ENCODE data around the gene NMUR2.

DNA sequence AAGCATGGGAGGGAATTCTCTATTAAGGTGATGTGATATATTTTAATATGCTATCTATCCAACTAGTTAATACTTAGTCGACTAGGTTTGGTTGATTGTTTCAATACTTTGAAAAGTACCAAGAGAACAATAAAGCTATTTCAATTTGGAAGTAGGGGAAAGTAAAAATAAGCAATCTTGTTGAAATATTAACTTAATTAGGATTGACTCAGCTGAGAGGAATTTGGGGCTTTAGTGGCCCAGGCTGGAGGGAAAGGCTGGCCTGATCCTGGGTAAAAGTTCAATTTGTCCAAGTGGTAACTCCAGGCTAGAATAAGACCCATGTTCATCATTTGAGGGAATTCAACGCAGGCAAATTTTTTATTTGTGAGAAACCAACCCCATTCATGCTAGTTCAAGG lies 48.6 kb downstream of the NMUR2 start:
- TF ChIP-seq POLR2A (IDR thresholded peaks at IDR 0.05; ENCODE audit: low read depth, low read length) (no peak), CTCF (IDR thresholded peaks at IDR 0.05; ENCODE audit: extremely low read depth in 1 of 2, insufficient read depth in 1 of 2, low read depth in 1 of 2, low read length in 2 of 2) (no peak), GATA2 (IDR thresholded peaks at IDR 0.05; ENCODE audit: insufficient read depth, insufficient read length, low read depth, low read length) (no peak), POLR2AphosphoS5 (IDR thresholded peaks at IDR 0.05; ENCODE audit: insufficient read depth, low read depth, low read length) (no peak), JUN (IDR thresholded peaks at IDR 0.05; ENCODE audit: borderline replicate concordance, insufficient read depth, insufficient read length, low read depth) (no peak), EZH2 (IDR thresholded peaks at IDR 0.05; ENCODE audit: borderline replicate concordance, low read depth, low read length, severe bottlenecking) (no peak)
- TF ChIP-seq, protein P1, sequence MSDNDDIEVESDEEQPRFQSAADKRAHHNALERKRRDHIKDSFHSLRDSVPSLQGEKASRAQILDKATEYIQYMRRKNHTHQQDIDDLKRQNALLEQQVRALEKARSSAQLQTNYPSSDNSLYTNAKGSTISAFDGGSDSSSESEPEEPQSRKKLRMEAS (IDR thresholded peaks at IDR 0.05; ENCODE audit: insufficient read depth, insufficient read length), result no peak

Data from endothelial cell of umbilical vein (primary cell).